Measurements from ENCODE around the gene SLC10A7.

DNA sequence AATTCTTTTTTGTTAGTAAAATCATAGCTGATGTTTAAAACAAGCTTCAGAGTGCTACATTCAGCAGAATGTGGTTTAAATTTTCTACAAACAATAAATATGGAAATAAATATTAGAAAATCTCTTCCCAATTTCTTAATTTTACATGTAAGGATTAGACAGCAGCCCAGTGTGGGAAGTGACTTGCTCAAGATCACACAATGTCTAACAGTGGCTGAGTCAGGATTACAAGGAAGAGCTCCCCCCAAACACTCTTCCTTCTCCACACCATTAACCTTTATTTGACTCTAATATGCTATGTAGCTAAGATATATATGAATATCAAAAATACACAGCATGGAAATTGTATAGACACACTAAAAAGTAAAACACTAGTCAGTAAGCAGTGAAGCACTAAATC is 59.5 kb downstream of the SLC10A7 start:
- TF ChIP-seq, protein P1, sequence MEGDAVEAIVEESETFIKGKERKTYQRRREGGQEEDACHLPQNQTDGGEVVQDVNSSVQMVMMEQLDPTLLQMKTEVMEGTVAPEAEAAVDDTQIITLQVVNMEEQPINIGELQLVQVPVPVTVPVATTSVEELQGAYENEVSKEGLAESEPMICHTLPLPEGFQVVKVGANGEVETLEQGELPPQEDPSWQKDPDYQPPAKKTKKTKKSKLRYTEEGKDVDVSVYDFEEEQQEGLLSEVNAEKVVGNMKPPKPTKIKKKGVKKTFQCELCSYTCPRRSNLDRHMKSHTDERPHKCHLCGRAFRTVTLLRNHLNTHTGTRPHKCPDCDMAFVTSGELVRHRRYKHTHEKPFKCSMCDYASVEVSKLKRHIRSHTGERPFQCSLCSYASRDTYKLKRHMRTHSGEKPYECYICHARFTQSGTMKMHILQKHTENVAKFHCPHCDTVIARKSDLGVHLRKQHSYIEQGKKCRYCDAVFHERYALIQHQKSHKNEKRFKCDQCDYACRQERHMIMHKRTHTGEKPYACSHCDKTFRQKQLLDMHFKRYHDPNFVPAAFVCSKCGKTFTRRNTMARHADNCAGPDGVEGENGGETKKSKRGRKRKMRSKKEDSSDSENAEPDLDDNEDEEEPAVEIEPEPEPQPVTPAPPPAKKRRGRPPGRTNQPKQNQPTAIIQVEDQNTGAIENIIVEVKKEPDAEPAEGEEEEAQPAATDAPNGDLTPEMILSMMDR (IDR thresholded peaks at IDR 0.05; ENCODE audit: low read depth, low read length): no peak
- no peak for TF ChIP-seq POLR2A (IDR thresholded peaks at IDR 0.05; ENCODE audit: extremely low read depth, insufficient read length)
- TF ChIP-seq, protein P2, sequence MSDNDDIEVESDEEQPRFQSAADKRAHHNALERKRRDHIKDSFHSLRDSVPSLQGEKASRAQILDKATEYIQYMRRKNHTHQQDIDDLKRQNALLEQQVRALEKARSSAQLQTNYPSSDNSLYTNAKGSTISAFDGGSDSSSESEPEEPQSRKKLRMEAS (IDR thresholded peaks at IDR 0.05; ENCODE audit: low read depth, low read length): no peak
